ENCODE results near the gene POFUT2. TPM values are rescaled to one million over a fixed set of nuclear protein-coding genes. Genes with fewer than 3 reads are reported as not detected.

POFUT2 gene
- total and polyA plus RNA-seq, 12 donors = 12.7 to 20.6 (median 16.9) TPM

- no peaks in the 10 kb centered on the region for H3K9me3 ChIP-seq
- 76 to 81% methylated on average over 37 to 40 of the region's 40 CpGs for WGBS, 2 donors
- peaks cover 0 to 44% (median 30%) of the 10 kb centered on the region in 7 donors for H3K27me3 ChIP-seq
- H3K36me3 ChIP-seq = peaks cover 0 to 11% (median 0%) of the 10 kb centered on the region in 9 donors
- intact Hi-C loops (cut with DNase I) = loop anchor here in 1 of 10 donors (5.0 kb wide), 1 partner anchor 446 kb away; no protein-coding TSS in a partner anchor
- H3K4me1 ChIP-seq = peaks cover 0 to 14% (median 7%) of the 10 kb centered on the region in 9 donors
- no peak overlapping the region for H3K4me3 ChIP-seq
- no peak overlapping the region for H3K27ac ChIP-seq
- DNase-seq = no peak
- no peak for ATAC-seq
- TF ChIP-seq CTCF (IDR thresholded peaks at IDR 0.05) = no peak
These were observed 29.9 kb downstream of the POFUT2 start for GRCh38 chr21:45257673-45258341.

GRCh38 chr21:45256912-45257672 is 30.6 kb downstream of the POFUT2 start:
- DNase-seq (no peak), ATAC-seq (peak in 5 of 8 donors; percentile 6 to 35 (median 21))
- peaks cover 0 to 14% (median 7%) of the 10 kb centered on the region in 9 donors for H3K4me1 ChIP-seq
- WGBS, 2 donors = 31 to 33% methylated on average over 27 of the region's 27 CpGs
- intact Hi-C loops (cut with DNase I) = loop anchor here in 1 of 10 donors (5.0 kb wide), 1 partner anchor 445 kb away; no protein-coding TSS in a partner anchor
- peaks cover 0 to 44% (median 30%) of the 10 kb centered on the region in 7 donors for H3K27me3 ChIP-seq
- TF ChIP-seq CTCF (IDR thresholded peaks at IDR 0.05) = no peak
- peaks cover 0 to 6% (median 0%) of the 10 kb centered on the region in 9 donors for H3K36me3 ChIP-seq
- H3K27ac ChIP-seq = no peak overlapping the region
- no peaks in the 10 kb centered on the region for H3K9me3 ChIP-seq
- no peak overlapping the region for H3K4me3 ChIP-seq

GRCh38 chr21:45256021-45256911 is 31.4 kb downstream of the POFUT2 start:
- peaks cover 0 to 44% (median 30%) of the 10 kb centered on the region in 7 donors for H3K27me3 ChIP-seq
- no peak for DNase-seq
- intact Hi-C loops (cut with DNase I) = loop anchor here in 1 of 10 donors (5.0 kb wide), 1 partner anchor 444 kb away; no protein-coding TSS in a partner anchor
- TF ChIP-seq CTCF (IDR thresholded peaks at IDR 0.05) = no peak
- ATAC-seq = peak in 3 of 8 donors; percentile 7 to 9 (median 9)
- no peaks in the 10 kb centered on the region for H3K9me3 ChIP-seq
- H3K27ac ChIP-seq = no peak overlapping the region
- WGBS, 2 donors = 82 to 86% methylated on average over 31 of the region's 31 CpGs
- H3K36me3 ChIP-seq = no peaks in the 10 kb centered on the region
- H3K4me3 ChIP-seq = no peak overlapping the region
- H3K4me1 ChIP-seq = peaks cover 0 to 14% (median 7%) of the 10 kb centered on the region in 9 donors
